Gastroesophageal sphincter (tissue), 3 donors: ENCODE data around the gene CUBN.

ENCODE experiments used
- EP300 ChIP-seq: sonication (generic); formaldehyde crosslinking; IDR thresholded peaks from one replicate; pipeline ENCODE4 v1.6.1; 2017; ENCODE audit warnings: antibody characterized with exemption, mild to moderate bottlenecking
- TF ChIP-seq, protein P1 (sequence below), 4 experiments: fragments of 200-600 bp in 2 of 4; fragments of 450-650 bp in 2 of 4; sonication (generic) in 1 of 4; IDR thresholded peaks; one replicate each; pipeline ENCODE4 v1.5.1; 2017 to 2019; ENCODE audit warnings: antibody characterized with exemption in 4 of 4, mild to moderate bottlenecking in 2 of 4, moderate library complexity in 2 of 4

DNA sequence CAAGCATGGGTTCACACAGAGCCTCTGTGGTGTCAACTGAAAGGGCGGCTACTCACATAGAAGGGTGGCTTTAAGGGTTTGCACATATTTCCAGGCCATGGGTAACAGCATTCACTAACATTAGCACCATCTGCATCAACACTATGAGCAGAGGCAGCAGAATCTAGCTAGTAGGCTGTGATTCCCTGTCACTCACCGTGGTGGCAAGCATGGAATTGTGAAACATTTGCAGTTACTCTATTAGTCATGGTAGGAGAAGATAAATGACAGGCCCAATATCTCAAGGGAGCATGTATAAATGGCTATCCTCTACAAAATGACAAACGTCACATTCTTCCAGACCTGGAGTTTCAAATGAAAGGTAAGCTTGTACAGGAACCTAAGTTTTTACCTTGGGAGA lies 32.2 kb upstream of the CUBN start:
- no peak for TF ChIP-seq EP300
- TF ChIP-seq, protein P1, sequence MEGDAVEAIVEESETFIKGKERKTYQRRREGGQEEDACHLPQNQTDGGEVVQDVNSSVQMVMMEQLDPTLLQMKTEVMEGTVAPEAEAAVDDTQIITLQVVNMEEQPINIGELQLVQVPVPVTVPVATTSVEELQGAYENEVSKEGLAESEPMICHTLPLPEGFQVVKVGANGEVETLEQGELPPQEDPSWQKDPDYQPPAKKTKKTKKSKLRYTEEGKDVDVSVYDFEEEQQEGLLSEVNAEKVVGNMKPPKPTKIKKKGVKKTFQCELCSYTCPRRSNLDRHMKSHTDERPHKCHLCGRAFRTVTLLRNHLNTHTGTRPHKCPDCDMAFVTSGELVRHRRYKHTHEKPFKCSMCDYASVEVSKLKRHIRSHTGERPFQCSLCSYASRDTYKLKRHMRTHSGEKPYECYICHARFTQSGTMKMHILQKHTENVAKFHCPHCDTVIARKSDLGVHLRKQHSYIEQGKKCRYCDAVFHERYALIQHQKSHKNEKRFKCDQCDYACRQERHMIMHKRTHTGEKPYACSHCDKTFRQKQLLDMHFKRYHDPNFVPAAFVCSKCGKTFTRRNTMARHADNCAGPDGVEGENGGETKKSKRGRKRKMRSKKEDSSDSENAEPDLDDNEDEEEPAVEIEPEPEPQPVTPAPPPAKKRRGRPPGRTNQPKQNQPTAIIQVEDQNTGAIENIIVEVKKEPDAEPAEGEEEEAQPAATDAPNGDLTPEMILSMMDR (IDR thresholded peaks at IDR 0.05): no peak
